Natural killer cell (primary cell): Measurements from ENCODE around the gene BNIP5. TPM values are rescaled to one million over a fixed set of nuclear protein-coding genes. Genes with fewer than 3 reads are reported as not detected.

Source experiments
- ATAC-seq, 3 donors: fragments of 150-1000 bp in 2 of 3; fragments of 200-7000 bp in 1 of 3; cut with Tn5 transposase; 1 replicate in 1 of 3; 2 replicates in 2 of 3; pipeline ENCODE4 v1.10.0; 2021; ENCODE audit warnings: mild to moderate bottlenecking in 2 of 3, moderate library complexity in 2 of 3
- DNase-seq, 2 donors: peaks; one replicate each; pipeline versions ENCODE4 v3.0.0 to v3.0.0-alpha.2; 2013 to 2021; ENCODE audit warnings: mixed read lengths in 1 of 2
- H3K27ac ChIP-seq: one replicate; pipeline ENCODE4 v1.5.1; 2013; ENCODE audit warnings: mild to moderate bottlenecking, low read length
- H3K27me3 ChIP-seq: one replicate; pipeline ENCODE4 v1.6.1; 2013; ENCODE audit warnings: low read length; ENCODE audit not compliant: control insufficient read depth, insufficient read depth
- H3K36me3 ChIP-seq: one replicate; pipeline ENCODE4 v1.6.1; 2013; ENCODE audit warnings: low read length; ENCODE audit not compliant: control insufficient read depth, insufficient read depth
- H3K4me1 ChIP-seq: one replicate; pipeline ENCODE4 v1.6.1; 2013; ENCODE audit warnings: low read length; ENCODE audit not compliant: control insufficient read depth, insufficient read depth
- H3K4me3 ChIP-seq: one replicate; pipeline ENCODE4 v1.5.1; 2013; ENCODE audit warnings: low read length
- H3K9me3 ChIP-seq: one replicate; pipeline ENCODE4 v1.6.1; 2013; ENCODE audit warnings: low read length; ENCODE audit not compliant: control insufficient read depth, insufficient read depth
- H3K27ac Mint-ChIP-seq, 2 donors: one replicate each; pipeline ENCODE4 v1.8.0; 2022; ENCODE audit warnings: mild to moderate bottlenecking in 2 of 2, mixed read lengths in 2 of 2, moderate library complexity in 1 of 2
- H3K27me3 Mint-ChIP-seq, 2 donors: one replicate each; pipeline ENCODE4 v1.8.0; 2022; ENCODE audit warnings: low read depth in 2 of 2, mixed read lengths in 2 of 2
- H3K36me3 Mint-ChIP-seq: one replicate; pipeline ENCODE4 v1.8.0; 2022; ENCODE audit warnings: mixed read lengths
- H3K4me1 Mint-ChIP-seq, 2 donors: one replicate each; pipeline ENCODE4 v1.8.0; 2022; ENCODE audit warnings: mixed read lengths in 2 of 2
- H3K4me3 Mint-ChIP-seq: one replicate; pipeline ENCODE4 v1.8.0; 2022; ENCODE audit warnings: mild to moderate bottlenecking, moderate library complexity, mixed read lengths
- H3K9me3 Mint-ChIP-seq, 2 donors: one replicate each; pipeline ENCODE4 v1.8.0; 2022; ENCODE audit warnings: mixed read lengths in 2 of 2
- WGBS: methylation state at CpG from one replicate; pipeline ENCODE4 v1.1.7; 2013; ENCODE audit warnings: missing lambda C conversion rate; ENCODE audit not compliant: insufficient coverage; 5-methylcytosine and 5-hydroxymethylcytosine counted together
- intact Hi-C: fragments of 100-400 bp; cut with micrococcal nuclease; formaldehyde crosslinking; loops from one replicate; pipeline ENCODE4 v1.14.2; 2022
- total RNA-seq, 4 donors: library from RNA; stranded (reverse); fragments of 120-200 nt in 1 of 4; gene quantifications; one replicate each; pipeline versions ENCODE4 v1.2.3 to v1.2.4, GENCODE V29; 2013 to 2022
- TF ChIP-seq, protein P1 (sequence below): fragments of 200-600 bp; IDR thresholded peaks from one replicate; pipeline ENCODE4 v1.8.0; 2022; ENCODE audit warnings: antibody characterized with exemption

The BNIP5 gene
- total RNA-seq, 3 donors from 2014 or later (not counting 1 experiment from before 2014, with no cell fraction given) = not detected

DNA sequence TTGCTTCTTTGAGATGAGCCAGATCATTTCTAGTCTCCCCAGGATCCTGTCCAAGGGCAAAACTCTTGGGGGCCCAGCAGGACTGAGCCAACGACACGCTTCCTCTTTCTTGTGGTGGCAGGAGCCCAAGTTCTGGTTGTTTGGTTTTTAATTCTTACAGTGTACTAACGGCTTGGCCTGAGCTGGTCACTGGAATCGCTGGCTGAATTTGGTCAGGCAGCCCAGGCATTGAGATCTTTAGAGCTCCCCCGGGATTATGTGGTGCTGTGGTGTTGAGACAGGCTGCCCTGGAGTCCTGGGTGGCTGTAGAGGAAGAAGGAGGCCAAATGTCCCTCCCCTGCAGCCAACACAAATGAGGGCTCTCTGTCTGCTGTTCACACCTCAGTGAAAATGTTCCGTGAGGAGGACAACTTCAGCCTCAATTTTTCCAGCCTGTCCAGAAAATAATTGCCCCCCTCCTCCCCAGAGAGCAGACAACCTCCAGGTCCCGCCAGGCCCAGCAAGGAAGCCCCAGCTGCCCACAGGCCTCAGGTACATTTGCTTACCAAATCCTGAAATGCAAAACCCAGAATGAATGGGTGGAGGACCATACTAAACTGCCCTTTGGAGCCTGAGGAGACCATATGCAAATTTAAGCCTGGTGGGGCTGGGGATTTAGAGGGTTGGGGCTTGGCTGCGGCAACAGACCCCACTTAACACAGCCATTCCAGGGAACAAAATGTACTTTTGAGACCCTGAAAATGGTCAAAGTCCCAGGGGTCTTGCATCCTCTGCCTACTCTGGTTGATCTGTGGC is 23.6 kb downstream of the BNIP5 start:
- intact Hi-C loops = no loop called here
- Histone ChIP-seq H3K4me1 (peaks cover 6% of the 10 kb centered on the region), H3K4me3 (no peak overlapping the region), H3K36me3 (no peaks in the 10 kb centered on the region), H3K27me3 (no peaks in the 10 kb centered on the region), H3K27ac (no peak overlapping the region), H3K9me3 (no peaks in the 10 kb centered on the region)
- Mint-ChIP-seq H3K27ac (no peak overlapping the region), H3K4me3 (no peak overlapping the region), H3K27me3 (peaks cover 9 to 14% of the 10 kb centered on the region in 2 donors), H3K4me1 (peaks cover 8 to 12% of the 10 kb centered on the region in 2 donors), H3K9me3 (no peaks in the 10 kb centered on the region), H3K36me3 (no peaks in the 10 kb centered on the region)
- WGBS = 37% methylated on average over 7 of the region's 8 CpGs
- ATAC-seq (no peak), DNase-seq (no peak)
- TF ChIP-seq, protein P1, sequence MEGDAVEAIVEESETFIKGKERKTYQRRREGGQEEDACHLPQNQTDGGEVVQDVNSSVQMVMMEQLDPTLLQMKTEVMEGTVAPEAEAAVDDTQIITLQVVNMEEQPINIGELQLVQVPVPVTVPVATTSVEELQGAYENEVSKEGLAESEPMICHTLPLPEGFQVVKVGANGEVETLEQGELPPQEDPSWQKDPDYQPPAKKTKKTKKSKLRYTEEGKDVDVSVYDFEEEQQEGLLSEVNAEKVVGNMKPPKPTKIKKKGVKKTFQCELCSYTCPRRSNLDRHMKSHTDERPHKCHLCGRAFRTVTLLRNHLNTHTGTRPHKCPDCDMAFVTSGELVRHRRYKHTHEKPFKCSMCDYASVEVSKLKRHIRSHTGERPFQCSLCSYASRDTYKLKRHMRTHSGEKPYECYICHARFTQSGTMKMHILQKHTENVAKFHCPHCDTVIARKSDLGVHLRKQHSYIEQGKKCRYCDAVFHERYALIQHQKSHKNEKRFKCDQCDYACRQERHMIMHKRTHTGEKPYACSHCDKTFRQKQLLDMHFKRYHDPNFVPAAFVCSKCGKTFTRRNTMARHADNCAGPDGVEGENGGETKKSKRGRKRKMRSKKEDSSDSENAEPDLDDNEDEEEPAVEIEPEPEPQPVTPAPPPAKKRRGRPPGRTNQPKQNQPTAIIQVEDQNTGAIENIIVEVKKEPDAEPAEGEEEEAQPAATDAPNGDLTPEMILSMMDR = no peak

DNA sequence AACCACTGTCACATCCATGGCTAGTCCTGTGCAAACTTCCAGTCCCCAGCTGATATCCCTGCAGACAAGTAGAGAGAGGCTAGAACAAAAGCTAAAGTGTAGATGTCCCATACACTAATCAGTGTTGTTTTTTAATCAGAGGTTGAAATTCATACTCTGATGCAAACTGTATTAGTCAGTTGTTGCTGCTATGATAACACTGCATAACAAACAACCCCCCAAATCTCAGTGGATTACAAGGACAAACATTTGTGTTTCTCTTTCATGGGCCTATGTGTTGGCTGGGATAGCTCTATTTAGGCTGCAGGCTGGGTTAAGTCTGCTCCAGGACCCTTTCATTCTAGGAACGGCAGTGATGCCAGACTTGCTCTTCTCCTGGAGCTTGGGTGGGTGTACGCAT is 26.8 kb downstream of the BNIP5 start:
- H3K27me3 Mint-ChIP-seq = peaks cover 0 to 9% of the 10 kb centered on the region in 2 donors
- peaks cover 8 to 12% of the 10 kb centered on the region in 2 donors for H3K4me1 Mint-ChIP-seq
- ATAC-seq (no peak), DNase-seq (no peak)
- 98% methylated on average over 2 of the region's 2 CpGs for WGBS
- H3K9me3 Mint-ChIP-seq = no peaks in the 10 kb centered on the region
- TF ChIP-seq, protein P1 = no peak
- no peak overlapping the region for H3K4me3 Mint-ChIP-seq
- Histone ChIP-seq H3K27ac (no peak overlapping the region), H3K9me3 (no peaks in the 10 kb centered on the region), H3K4me1 (peaks cover 6% of the 10 kb centered on the region), H3K36me3 (no peaks in the 10 kb centered on the region), H3K4me3 (no peak overlapping the region), H3K27me3 (no peaks in the 10 kb centered on the region)
- no peak overlapping the region for H3K27ac Mint-ChIP-seq
- no peaks in the 10 kb centered on the region for H3K36me3 Mint-ChIP-seq
- intact Hi-C loops = no loop called here

DNA sequence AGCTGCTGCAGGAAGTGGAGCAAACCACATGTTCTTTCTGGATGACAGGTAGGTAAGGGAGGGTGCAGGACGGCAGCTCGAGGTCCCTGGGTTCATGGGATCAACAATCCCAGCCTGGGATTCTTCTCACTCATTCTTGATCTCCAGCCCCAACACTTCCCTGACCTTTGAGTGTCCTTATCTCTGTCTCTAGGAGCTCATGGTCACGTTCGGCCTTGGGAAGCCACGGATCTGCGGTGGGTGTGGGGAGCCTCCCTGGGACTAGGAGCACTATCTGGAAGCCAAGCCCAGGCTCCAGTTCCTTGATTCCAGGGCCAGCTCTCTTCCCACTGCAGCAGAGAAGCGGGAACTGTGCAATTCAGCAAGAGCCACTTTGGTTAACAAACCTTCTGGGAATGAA is 27.5 kb downstream of the BNIP5 start:
- intact Hi-C loops = no loop called here
- Mint-ChIP-seq H3K27ac (no peak overlapping the region), H3K9me3 (no peaks in the 10 kb centered on the region), H3K4me3 (no peak overlapping the region), H3K36me3 (no peaks in the 10 kb centered on the region), H3K4me1 (peaks cover 4 to 8% of the 10 kb centered on the region in 2 donors), H3K27me3 (peaks cover 0 to 9% of the 10 kb centered on the region in 2 donors)
- Histone ChIP-seq H3K9me3 (no peaks in the 10 kb centered on the region), H3K27ac (no peak overlapping the region), H3K4me3 (no peak overlapping the region), H3K36me3 (no peaks in the 10 kb centered on the region), H3K27me3 (no peaks in the 10 kb centered on the region), H3K4me1 (peaks cover 6% of the 10 kb centered on the region)
- no peak for DNase-seq
- TF ChIP-seq, protein P1 = no peak
- ATAC-seq = no peak
- 67% methylated on average over 7 of the region's 7 CpGs for WGBS
